ENCODE results near the gene NMU. TPM values are rescaled to one million over a fixed set of nuclear protein-coding genes. Genes with fewer than 3 reads are reported as not detected.

The NMU gene
- total RNA-seq, 1 experiment from 2014 or later, result 0.54 TPM

DNA sequence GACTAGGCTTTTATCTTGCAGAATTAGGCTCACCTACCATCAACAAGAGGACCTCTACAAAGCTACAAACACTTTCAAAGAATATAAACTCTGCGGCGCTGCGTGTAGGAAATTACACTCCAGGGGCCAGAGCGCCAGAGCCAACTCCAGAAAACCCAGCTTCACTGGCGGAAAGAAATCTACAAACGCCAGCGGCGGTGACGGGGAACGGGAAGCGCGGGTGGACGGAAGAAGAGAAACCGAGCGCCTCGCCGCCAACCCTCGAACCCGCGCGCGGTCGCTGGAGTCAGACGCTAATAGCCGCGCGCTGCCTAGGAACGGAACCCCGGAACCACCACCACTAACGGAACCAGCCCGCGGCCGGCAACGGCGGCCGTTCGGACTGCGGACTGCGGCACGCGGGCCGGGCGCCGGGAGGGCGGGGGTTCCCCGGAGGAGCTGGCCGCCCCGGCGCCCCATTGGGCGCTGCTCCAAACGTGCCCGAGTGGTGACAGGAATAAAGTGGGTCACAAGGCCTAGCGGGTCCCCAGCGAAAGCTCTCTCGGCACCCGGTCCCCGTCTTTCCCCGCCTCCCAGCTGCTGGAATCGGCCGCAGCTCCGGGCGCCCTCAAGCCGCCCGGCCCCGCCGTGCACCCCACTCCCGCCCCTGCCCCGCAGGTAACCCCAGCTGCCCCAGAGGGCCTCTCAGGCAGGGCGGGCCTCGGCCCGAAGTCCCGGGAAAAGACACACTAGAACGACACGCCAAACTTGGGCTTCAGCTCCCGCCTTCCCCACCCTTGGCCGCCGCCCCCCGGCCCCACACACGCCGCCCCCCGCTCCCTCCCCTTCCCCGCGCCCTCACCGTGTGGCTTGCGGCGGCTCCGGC lies 90.2 kb downstream of the NMU start:
- ChIA-PET POLR2A (interaction anchor here (0.6 kb wide), 3 partner anchors 90 to 922 kb away, joined by 3 to 6 read pairs (median 4); no protein-coding TSS in a partner anchor), CTCF (interaction anchor here (0.6 to 0.7 kb wide), 3 partner anchors 83 to 890 kb away, joined by 3 to 4 read pairs (median 3); partner anchors contain the start of gene PAICS)
- Histone ChIP-seq H3K4me1 (ENCODE audit: control insufficient read depth, insufficient read depth, low read length) (peaks cover 20% of the 10 kb centered on the region), H3K27me3 (ENCODE audit: control insufficient read depth, insufficient read depth, low read length) (no peaks in the 10 kb centered on the region), H3K4me3 (ENCODE audit: low read depth in 2 of 2, low read length in 2 of 2) (peak overlapping the region; percentile 80 to 84), H3K9me3 (ENCODE audit: control insufficient read depth, insufficient read depth, low read depth, low read length) (no peaks in the 10 kb centered on the region), H3K27ac (ENCODE audit: low read length) (peak overlapping the region; percentile 86), H3K36me3 (ENCODE audit: control insufficient read depth, insufficient read depth, low read length) (peaks cover 4% of the 10 kb centered on the region; the same call in 1 of the 2 replicates)
- TF ChIP-seq TCF7L2 (IDR thresholded peaks at IDR 0.05; ENCODE audit: low read depth, low read length) (0 out of 2 replicates have a peak, but pooled peaks have one; percentile 19), POLR2AphosphoS5 (IDR thresholded peaks at IDR 0.05; ENCODE audit: low read depth, low read length) (0 out of 2 replicates have a peak, but pooled peaks have one; percentile 17)
- TF ChIP-seq, protein P1, sequence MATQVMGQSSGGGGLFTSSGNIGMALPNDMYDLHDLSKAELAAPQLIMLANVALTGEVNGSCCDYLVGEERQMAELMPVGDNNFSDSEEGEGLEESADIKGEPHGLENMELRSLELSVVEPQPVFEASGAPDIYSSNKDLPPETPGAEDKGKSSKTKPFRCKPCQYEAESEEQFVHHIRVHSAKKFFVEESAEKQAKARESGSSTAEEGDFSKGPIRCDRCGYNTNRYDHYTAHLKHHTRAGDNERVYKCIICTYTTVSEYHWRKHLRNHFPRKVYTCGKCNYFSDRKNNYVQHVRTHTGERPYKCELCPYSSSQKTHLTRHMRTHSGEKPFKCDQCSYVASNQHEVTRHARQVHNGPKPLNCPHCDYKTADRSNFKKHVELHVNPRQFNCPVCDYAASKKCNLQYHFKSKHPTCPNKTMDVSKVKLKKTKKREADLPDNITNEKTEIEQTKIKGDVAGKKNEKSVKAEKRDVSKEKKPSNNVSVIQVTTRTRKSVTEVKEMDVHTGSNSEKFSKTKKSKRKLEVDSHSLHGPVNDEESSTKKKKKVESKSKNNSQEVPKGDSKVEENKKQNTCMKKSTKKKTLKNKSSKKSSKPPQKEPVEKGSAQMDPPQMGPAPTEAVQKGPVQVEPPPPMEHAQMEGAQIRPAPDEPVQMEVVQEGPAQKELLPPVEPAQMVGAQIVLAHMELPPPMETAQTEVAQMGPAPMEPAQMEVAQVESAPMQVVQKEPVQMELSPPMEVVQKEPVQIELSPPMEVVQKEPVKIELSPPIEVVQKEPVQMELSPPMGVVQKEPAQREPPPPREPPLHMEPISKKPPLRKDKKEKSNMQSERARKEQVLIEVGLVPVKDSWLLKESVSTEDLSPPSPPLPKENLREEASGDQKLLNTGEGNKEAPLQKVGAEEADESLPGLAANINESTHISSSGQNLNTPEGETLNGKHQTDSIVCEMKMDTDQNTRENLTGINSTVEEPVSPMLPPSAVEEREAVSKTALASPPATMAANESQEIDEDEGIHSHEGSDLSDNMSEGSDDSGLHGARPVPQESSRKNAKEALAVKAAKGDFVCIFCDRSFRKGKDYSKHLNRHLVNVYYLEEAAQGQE (IDR thresholded peaks at IDR 0.05; ENCODE audit: insufficient read depth in 1 of 2, low read depth in 2 of 2, low read length in 1 of 2), result no peak
- intact Hi-C loops (cut with micrococcal nuclease; ENCODE audit: unreplicated experiment), result no loop called here
- no peak for DNase-seq (ENCODE audit: low read depth, low spot score)
- ATAC-seq, result peak; percentile 80
- in situ Hi-C loops (cut with HindIII; ENCODE audit: low pct_unique_long_range_greater_than_20kb, low sequenced_read_pairs), result no loop called here
- BruUV-seq (replicated peaks), result no TSS peak

Other genes with a start within 250 kb of the NMU start
- gene TMEM165, start 240.3 kb downstream of the NMU start, total RNA-seq (2021; ENCODE audit: unreplicated experiment), result 54.6 TPM
- 24.9 TPM for gene CLOCK, start 89.4 kb downstream of the NMU start, total RNA-seq (2021; ENCODE audit: unreplicated experiment)
- not detected for gene PDCL2, start 44.1 kb downstream of the NMU start, total RNA-seq (2021; ENCODE audit: unreplicated experiment)
- gene EXOC1L, start 183.5 kb upstream of the NMU start, total RNA-seq (2021; ENCODE audit: unreplicated experiment), result not detected
- gene EXOC1, start 217.3 kb upstream of the NMU start, total RNA-seq (2021; ENCODE audit: unreplicated experiment), result 24.1 TPM